ENCODE measurements around the gene AIF1. TPM values are rescaled to one million over a fixed set of nuclear protein-coding genes. Genes with fewer than 3 reads are reported as not detected.
A peak's percentile ranks its signal among the peaks of the same experiment; 100 is the strongest.

AIF1 gene
- total RNA-seq, 1 experiment from 2014 or later: 2.2 TPM

DNA sequence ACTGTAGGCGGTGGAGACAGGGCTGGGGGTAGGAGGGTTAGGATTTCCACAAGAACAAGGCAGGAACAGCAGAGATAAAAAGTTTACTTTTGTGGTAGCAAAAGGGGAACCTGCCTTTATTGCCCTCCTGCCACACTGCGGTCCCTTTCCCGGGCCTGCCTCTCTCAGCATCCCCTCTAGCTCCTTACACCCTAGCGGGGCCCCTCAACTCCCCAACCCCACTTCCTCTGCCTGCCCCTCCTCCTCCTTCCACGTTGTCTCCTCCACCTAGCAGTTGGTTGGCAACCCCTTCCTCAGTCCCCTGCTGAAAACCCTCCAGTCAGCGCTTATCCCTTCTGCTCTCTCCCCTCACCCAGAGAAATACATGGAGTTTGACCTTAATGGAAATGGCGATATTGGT lies 714 bp downstream of the AIF1 start:
- H3K4me3 ChIP-seq (ENCODE audit: low read depth, low read length): no peak overlapping the region
- peaks cover 29% of the 10 kb centered on the region for H3K4me1 ChIP-seq
- H3K27me3 ChIP-seq (replicated peaks; ENCODE audit: control insufficient read depth, insufficient read depth, low read length): no peaks in the 10 kb centered on the region
- Mint-ChIP-seq H3K4me3 (ENCODE audit: unreplicated experiment) (no peak overlapping the region), H3K27me3 (ENCODE audit: insufficient read depth, unreplicated experiment) (no peaks in the 10 kb centered on the region), H3K27ac (ENCODE audit: unreplicated experiment) (peak overlapping the region; percentile 91), H3K4me1 (ENCODE audit: low read depth, unreplicated experiment) (peaks cover 19% of the 10 kb centered on the region), H3K9me3 (ENCODE audit: unreplicated experiment) (no peaks in the 10 kb centered on the region), H3K36me3 (ENCODE audit: insufficient read depth, unreplicated experiment) (peaks cover 15% of the 10 kb centered on the region)
- BruUV-seq (replicated peaks): no TSS peak
- ChIA-PET CTCF (interaction anchor here (0.9 kb wide), 1 partner anchor 673 kb away, joined by 6 read pairs; no protein-coding TSS in a partner anchor), POLR2A (no interaction called here)
- TF ChIP-seq, protein P1, sequence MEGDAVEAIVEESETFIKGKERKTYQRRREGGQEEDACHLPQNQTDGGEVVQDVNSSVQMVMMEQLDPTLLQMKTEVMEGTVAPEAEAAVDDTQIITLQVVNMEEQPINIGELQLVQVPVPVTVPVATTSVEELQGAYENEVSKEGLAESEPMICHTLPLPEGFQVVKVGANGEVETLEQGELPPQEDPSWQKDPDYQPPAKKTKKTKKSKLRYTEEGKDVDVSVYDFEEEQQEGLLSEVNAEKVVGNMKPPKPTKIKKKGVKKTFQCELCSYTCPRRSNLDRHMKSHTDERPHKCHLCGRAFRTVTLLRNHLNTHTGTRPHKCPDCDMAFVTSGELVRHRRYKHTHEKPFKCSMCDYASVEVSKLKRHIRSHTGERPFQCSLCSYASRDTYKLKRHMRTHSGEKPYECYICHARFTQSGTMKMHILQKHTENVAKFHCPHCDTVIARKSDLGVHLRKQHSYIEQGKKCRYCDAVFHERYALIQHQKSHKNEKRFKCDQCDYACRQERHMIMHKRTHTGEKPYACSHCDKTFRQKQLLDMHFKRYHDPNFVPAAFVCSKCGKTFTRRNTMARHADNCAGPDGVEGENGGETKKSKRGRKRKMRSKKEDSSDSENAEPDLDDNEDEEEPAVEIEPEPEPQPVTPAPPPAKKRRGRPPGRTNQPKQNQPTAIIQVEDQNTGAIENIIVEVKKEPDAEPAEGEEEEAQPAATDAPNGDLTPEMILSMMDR (IDR thresholded peaks at IDR 0.05; ENCODE audit: insufficient read depth in 1 of 2, low read depth in 1 of 2, low read length in 1 of 2, severe bottlenecking in 1 of 2, unreplicated experiment in 1 of 2): no peak
- intact Hi-C loops (cut with micrococcal nuclease; ENCODE audit: unreplicated experiment): no loop called here
- H3K9me3 ChIP-seq: no peaks in the 10 kb centered on the region
- DNase-seq: no peak
- no peaks in the 10 kb centered on the region for H3K36me3 ChIP-seq (ENCODE audit: control insufficient read depth, insufficient read depth, low read length)

DNA sequence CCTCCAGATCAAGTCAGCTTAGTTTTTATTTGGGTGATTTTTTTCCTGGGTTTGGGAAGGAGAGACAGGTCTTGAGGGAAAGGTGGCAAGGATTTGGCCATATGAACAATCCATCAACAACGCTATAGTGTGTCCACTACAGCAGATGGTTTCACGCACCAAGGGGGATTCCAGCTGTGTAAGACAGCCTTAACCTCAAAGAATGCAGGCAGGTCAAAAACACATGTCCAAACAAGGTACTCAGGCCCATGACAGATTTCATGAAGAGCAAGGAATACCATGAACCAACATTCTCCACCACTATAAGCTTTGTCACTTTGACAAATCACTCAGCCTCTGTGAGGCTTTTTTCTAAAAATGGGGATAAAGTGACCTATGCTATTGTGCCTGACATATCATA lies 2.0 kb downstream of the AIF1 start:
- DNase-seq: no peak
- BruUV-seq (replicated peaks): no TSS peak
- Mint-ChIP-seq H3K4me1 (ENCODE audit: low read depth, unreplicated experiment) (peaks cover 24% of the 10 kb centered on the region), H3K9me3 (ENCODE audit: unreplicated experiment) (no peaks in the 10 kb centered on the region), H3K27ac (ENCODE audit: unreplicated experiment) (peak overlapping the region; percentile 53), H3K4me3 (ENCODE audit: unreplicated experiment) (no peak overlapping the region), H3K36me3 (ENCODE audit: insufficient read depth, unreplicated experiment) (peaks cover 27% of the 10 kb centered on the region), H3K27me3 (ENCODE audit: insufficient read depth, unreplicated experiment) (no peaks in the 10 kb centered on the region)
- no peaks in the 10 kb centered on the region for H3K36me3 ChIP-seq (ENCODE audit: control insufficient read depth, insufficient read depth, low read length)
- H3K4me3 ChIP-seq (ENCODE audit: low read depth, low read length): no peak overlapping the region
- POLR2A ChIA-PET: no interaction called here
- intact Hi-C loops (cut with micrococcal nuclease; ENCODE audit: unreplicated experiment): no loop called here
- H3K9me3 ChIP-seq: no peaks in the 10 kb centered on the region
- no peaks in the 10 kb centered on the region for H3K27me3 ChIP-seq (replicated peaks; ENCODE audit: control insufficient read depth, insufficient read depth, low read length)
- TF ChIP-seq, protein P1 (IDR thresholded peaks at IDR 0.05; ENCODE audit: insufficient read depth in 1 of 2, low read depth in 1 of 2, low read length in 1 of 2, severe bottlenecking in 1 of 2, unreplicated experiment in 1 of 2): no peak
- CTCF ChIA-PET: no interaction called here
- H3K4me1 ChIP-seq: peaks cover 30% of the 10 kb centered on the region

DNA sequence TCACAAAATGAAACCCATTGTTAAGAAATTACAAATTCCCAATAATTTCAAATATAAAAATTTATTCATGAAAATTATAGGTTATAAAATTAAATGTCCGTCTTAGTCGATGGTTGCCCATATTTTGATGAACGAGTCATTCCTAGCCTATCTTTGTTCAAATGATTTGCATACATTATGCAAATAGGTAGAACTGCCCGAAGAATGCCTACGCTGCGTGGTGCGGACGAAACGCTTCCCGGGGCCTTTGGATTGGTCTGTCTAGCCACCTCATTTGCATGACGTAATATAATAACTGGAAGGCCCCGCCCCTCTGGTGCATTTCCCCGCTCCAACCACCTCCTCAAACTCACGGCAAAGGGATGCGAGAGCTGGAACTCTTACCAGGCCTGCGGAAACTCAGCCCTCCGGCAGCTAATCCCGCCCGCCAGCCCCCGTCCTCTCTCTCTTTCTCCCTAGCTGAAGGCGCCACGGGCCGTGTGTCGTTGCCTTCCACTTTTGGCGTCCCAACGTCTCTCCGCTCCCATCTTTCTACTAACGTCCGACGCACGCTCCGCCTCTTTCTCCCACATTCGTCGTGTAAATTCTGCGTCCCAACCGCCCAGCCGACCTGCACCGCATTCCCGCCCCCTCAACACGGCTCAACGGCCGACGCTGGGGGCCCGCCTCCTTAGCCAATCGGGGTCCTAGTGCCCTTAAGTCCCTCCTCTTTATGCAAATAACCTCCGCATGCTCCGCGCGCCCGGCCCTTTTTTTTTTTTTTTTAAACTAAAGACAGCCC lies 5.0 kb downstream of the AIF1 start:
- Mint-ChIP-seq H3K27ac (ENCODE audit: unreplicated experiment) (peak overlapping the region; percentile 92), H3K27me3 (ENCODE audit: insufficient read depth, unreplicated experiment) (no peaks in the 10 kb centered on the region), H3K4me1 (ENCODE audit: low read depth, unreplicated experiment) (peaks cover 19% of the 10 kb centered on the region), H3K36me3 (ENCODE audit: insufficient read depth, unreplicated experiment) (peaks cover 48% of the 10 kb centered on the region), H3K9me3 (ENCODE audit: unreplicated experiment) (no peaks in the 10 kb centered on the region), H3K4me3 (ENCODE audit: unreplicated experiment) (peak overlapping the region; percentile 83)
- Histone ChIP-seq H3K36me3 (ENCODE audit: control insufficient read depth, insufficient read depth, low read length) (peaks cover 9% of the 10 kb centered on the region), H3K9me3 (no peaks in the 10 kb centered on the region), H3K4me3 (ENCODE audit: low read depth, low read length) (peak overlapping the region; percentile 66), H3K27me3 (replicated peaks; ENCODE audit: control insufficient read depth, insufficient read depth, low read length) (no peaks in the 10 kb centered on the region), H3K4me1 (peaks cover 20% of the 10 kb centered on the region)
- CTCF ChIA-PET: interaction anchor here (0.6 to 1.0 kb wide), 3 partner anchors 34 to 508 kb away, joined by 3 to 4 read pairs (median 3); partner anchors contain the start of genes ATF6B and LST1
- TSS peak; percentile 97 for BruUV-seq (replicated peaks)
- POLR2A ChIA-PET: interaction anchor here (0.6 to 1.8 kb wide), 4 partner anchors 33 to 1118 kb away, joined by 3 to 13 read pairs (median 5); partner anchors contain the start of genes BAG6 and DDX39B
- TF ChIP-seq, protein P1 (IDR thresholded peaks at IDR 0.05; ENCODE audit: insufficient read depth in 1 of 2, low read depth in 1 of 2, low read length in 1 of 2, severe bottlenecking in 1 of 2, unreplicated experiment in 1 of 2): no peak
- intact Hi-C loops (cut with micrococcal nuclease; ENCODE audit: unreplicated experiment): loop anchor here (1.0 to 2.0 kb wide), 3 partner anchors 33 to 74 kb away; partner anchors contain the start of genes ATP6V1G2 and BAG6
- peak; percentile 97 to 98 for DNase-seq

Measured in Caco-2 (cell line).